H1 (cell line): ENCODE measurements around the gene SEC24B. TPM values are rescaled to one million over a fixed set of nuclear protein-coding genes. Genes with fewer than 3 reads are reported as not detected.

ENCODE experiments used
- CTCF ChIA-PET: fragments of 300-600 bp; sonication (Branson Sonifier 250); formaldehyde crosslinking; loops from one replicate; lab custom pipeline; 2021; ENCODE audit not compliant: partially characterized antibody; lab: Charles Lee
- POLR2A ChIA-PET: fragments of 300-600 bp; sonication (Branson Sonifier 250); formaldehyde crosslinking; loops from one replicate; lab custom pipeline; 2021; ENCODE audit warnings: inconsistent platforms; ENCODE audit not compliant: partially characterized antibody; lab: Charles Lee
- DNase-seq, 2 experiments: peaks; one replicate each; pipeline versions ENCODE4 v3.0.0 to v3.0.0-alpha.2; 2010 to 2022; ENCODE audit warnings: low spot score in 2 of 2, low read depth in 1 of 2, mixed read lengths in 1 of 2
- FAIRE-seq: peaks from 2 replicates; lab custom pipeline; 2011; peaks lifted over from hg19 to GRCh38; lab: Jason Lieb, UNC
- H2AFZ ChIP-seq: 2 replicates; pipeline ENCODE4 v1.8.1; 2012; ENCODE audit warnings: low read length, inconsistent platforms
- H2AK5ac ChIP-seq: 2 replicates; pipeline ENCODE4 v1.6.1; 2013; ENCODE audit warnings: low read depth, low read length
- H2BK120ac ChIP-seq: replicated peaks from 2 replicates; pipeline ENCODE3; 2013; ENCODE audit warnings: low read depth, low read length, inconsistent platforms
- H2BK12ac ChIP-seq: 2 replicates; pipeline ENCODE4 v1.6.1; 2013; ENCODE audit warnings: low read depth, low read length
- H2BK15ac ChIP-seq: 2 replicates; pipeline ENCODE4 v1.6.1; 2013; ENCODE audit warnings: low read length
- H2BK20ac ChIP-seq: 2 replicates; pipeline ENCODE4 v1.6.1; 2013; ENCODE audit warnings: low read length
- H2BK5ac ChIP-seq: 2 replicates; pipeline ENCODE4 v1.6.1; 2013; ENCODE audit warnings: low read depth, low read length
- H3K14ac ChIP-seq: 2 replicates; pipeline ENCODE4 v1.6.1; 2013; ENCODE audit warnings: inconsistent platforms; ENCODE audit not compliant: insufficient read length
- H3K18ac ChIP-seq: 2 replicates; pipeline ENCODE4 v1.6.1; 2013; ENCODE audit warnings: low read length; ENCODE audit errors: extremely low read depth
- H3K23ac ChIP-seq: 2 replicates; pipeline ENCODE4 v1.6.1; 2013; ENCODE audit warnings: inconsistent platforms; ENCODE audit not compliant: insufficient read length
- H3K23me2 ChIP-seq: 2 replicates; pipeline ENCODE4 v1.6.1; 2013; ENCODE audit warnings: low read depth, low read length
- H3K27ac ChIP-seq: 2 replicates; pipeline ENCODE4 v1.6.1; 2011; ENCODE audit warnings: low read depth, low read length, inconsistent platforms
- H3K27me3 ChIP-seq, 4 experiments: replicated peaks in 1 of 4; 1 replicate in 1 of 4; 2 replicates in 3 of 4; pipeline versions ENCODE4 v1.6.1 to v1.8.1; 2011 to 2013; ENCODE audit warnings: low read length in 3 of 4, mild to moderate bottlenecking in 3 of 4, inconsistent platforms in 2 of 4, mixed read lengths in 2 of 4, moderate library complexity in 1 of 4; ENCODE audit not compliant: control insufficient read depth in 3 of 4, insufficient read depth in 3 of 4; ENCODE audit errors: extremely low read depth in 1 of 4
- H3K36me3 ChIP-seq, 4 experiments: 2 replicates each; pipeline versions ENCODE4 v1.6.1 to v1.8.1; 2011 to 2013; ENCODE audit warnings: mild to moderate bottlenecking in 4 of 4, low read length in 3 of 4, moderate library complexity in 2 of 4, control low read depth in 1 of 4, inconsistent platforms in 1 of 4; ENCODE audit not compliant: insufficient read depth in 4 of 4, control insufficient read depth in 2 of 4
- H3K4ac ChIP-seq: replicated peaks from 2 replicates; pipeline ENCODE3; 2013; ENCODE audit warnings: low read length, low read depth, mixed read lengths, inconsistent platforms; ENCODE audit not compliant: insufficient read length
- H3K4me1 ChIP-seq, 4 experiments: replicated peaks in 1 of 4; 1 replicate in 1 of 4; 2 replicates in 3 of 4; pipeline versions ENCODE4 v1.6.1 to v1.8.1; 2011 to 2013; ENCODE audit warnings: low read length in 3 of 4, inconsistent platforms in 2 of 4, mixed read lengths in 1 of 4; ENCODE audit not compliant: insufficient read depth in 4 of 4, control insufficient read depth in 3 of 4
- H3K4me2 ChIP-seq, 2 experiments: 2 replicates each; pipeline versions ENCODE4 v1.6.1 to v1.8.1; 2011 to 2013; ENCODE audit warnings: low read depth in 2 of 2, low read length in 2 of 2, control low read depth in 1 of 2, inconsistent platforms in 1 of 2, mild to moderate bottlenecking in 1 of 2; ENCODE audit not compliant: insufficient read depth in 1 of 2
- H3K4me3 ChIP-seq, 4 experiments: fragments of 200-600, 300-600 bp in 1 of 4; sonication (generic), shearing (Covaris generic), sonication (Bioruptor Twin) in 1 of 4; 2 replicates each; pipeline versions ENCODE4 v1.5.1 to v1.8.1; 2011 to 2016; ENCODE audit warnings: low read length in 4 of 4, low read depth in 3 of 4, control low read depth in 2 of 4, inconsistent platforms in 2 of 4, mild to moderate bottlenecking in 2 of 4, mixed read lengths in 1 of 4, moderate library complexity in 1 of 4; ENCODE audit not compliant: insufficient read depth in 2 of 4; ENCODE audit errors: extremely low read depth in 1 of 4
- H3K56ac ChIP-seq: replicated peaks from 2 replicates; pipeline ENCODE3; 2013; ENCODE audit warnings: low read depth, mild to moderate bottlenecking, mixed read lengths, low read length, inconsistent platforms; ENCODE audit not compliant: insufficient read length
- H3K79me1 ChIP-seq: 2 replicates; pipeline ENCODE4 v1.6.1; 2013; ENCODE audit warnings: low read depth, low read length, control low read depth
- H3K79me2 ChIP-seq, 2 experiments: 2 replicates each; pipeline versions ENCODE4 v1.6.1 to v1.8.1; 2012 to 2013; ENCODE audit warnings: low read length in 2 of 2, mild to moderate bottlenecking in 2 of 2, inconsistent platforms in 1 of 2; ENCODE audit not compliant: insufficient read depth in 2 of 2, control insufficient read depth in 1 of 2
- H3K9ac ChIP-seq, 4 experiments: replicated peaks in 1 of 4; 1 replicate in 1 of 4; 2 replicates in 3 of 4; pipeline versions ENCODE4 v1.6.1 to v1.8.1; 2011 to 2013; ENCODE audit warnings: low read depth in 3 of 4, low read length in 3 of 4, control low read depth in 2 of 4, mild to moderate bottlenecking in 2 of 4, moderate library complexity in 2 of 4, inconsistent platforms in 1 of 4; ENCODE audit errors: extremely low read depth in 1 of 4
- H3K9me3 ChIP-seq, 2 experiments: 2 replicates each; pipeline versions ENCODE4 v1.6.1 to v1.8.1; 2012 to 2013; ENCODE audit warnings: mild to moderate bottlenecking in 2 of 2, moderate library complexity in 2 of 2, control low read depth in 1 of 2, inconsistent platforms in 1 of 2, low read depth in 1 of 2, low read length in 1 of 2, mixed read lengths in 1 of 2; ENCODE audit not compliant: insufficient read depth in 2 of 2
- H4K20me1 ChIP-seq, 2 experiments: replicated peaks in 1 of 2; 2 replicates each; pipeline versions ENCODE3 to v1.8.1; 2011 to 2013; ENCODE audit warnings: inconsistent platforms in 2 of 2, low read length in 2 of 2, mild to moderate bottlenecking in 1 of 2; ENCODE audit not compliant: insufficient read depth in 2 of 2, control insufficient read depth in 1 of 2
- H4K5ac ChIP-seq: 2 replicates; pipeline ENCODE4 v1.6.1; 2013; ENCODE audit warnings: low read length, low read depth, mixed read lengths, inconsistent platforms; ENCODE audit not compliant: insufficient read length
- H4K8ac ChIP-seq: 2 replicates; pipeline ENCODE4 v1.8.0; 2013; ENCODE audit warnings: mild to moderate bottlenecking, moderate library complexity, low read length, inconsistent platforms; ENCODE audit not compliant: insufficient read depth; ENCODE audit errors: extremely low read depth
- H4K91ac ChIP-seq: replicated peaks from 2 replicates; pipeline ENCODE3; 2013; ENCODE audit warnings: low read length, mixed read lengths, inconsistent platforms; ENCODE audit not compliant: insufficient read length
- ASH2L ChIP-seq: fragments of 200-600, 300-600 bp; sonication (generic); IDR thresholded peaks from one replicate; pipeline ENCODE4 v1.7.1; 2017; ENCODE audit warnings: low read length
- JUN ChIP-seq: IDR thresholded peaks from 2 replicates; pipeline ENCODE4 v1.6.1; 2011; ENCODE audit warnings: low read depth, mild to moderate bottlenecking, improper control_type of control experiment, low read length
- RFX5 ChIP-seq: IDR thresholded peaks from 2 replicates; pipeline ENCODE4 v1.6.1; 2011; ENCODE audit warnings: low read depth, low read length, improper control_type of control experiment, borderline replicate concordance
- SIRT6 ChIP-seq: IDR thresholded peaks from one replicate; pipeline ENCODE4 v1.7.1; 2012; ENCODE audit warnings: low read length, inconsistent platforms
- WGBS, 2 experiments: shearing (Covaris generic) in 1 of 2; methylation state at CpG; one replicate each; pipeline versions ENCODE4 v1.1.6 to v1.1.7; 2013 to 2015; ENCODE audit warnings: low lambda C conversion rate in 2 of 2, mixed read lengths in 2 of 2, inconsistent platforms in 1 of 2, low coverage in 1 of 2, missing lambda C conversion rate in 1 of 2; ENCODE audit not compliant: insufficient replicate concordance in 2 of 2, insufficient coverage in 1 of 2, insufficient read length in 1 of 2; ENCODE audit errors: extremely low coverage in 1 of 2, missing lambda C conversion rate in 1 of 2; 5-methylcytosine and 5-hydroxymethylcytosine counted together
- polyA plus RNA-seq, 7 experiments: library from polyadenylated mRNA; depleted of rRNA in 3 of 7; stranded (reverse) in 5 of 7; unstranded in 2 of 7; fragments of >200 nt in 5 of 7; fragments of 200-250 nt in 2 of 7; gene quantifications; 1 replicate in 5 of 7; 2 replicates in 1 of 7; 4 replicates in 1 of 7; pipeline versions ENCODE4 v1.2.1 to v1.2.3, GENCODE V29; 2011 to 2013; ENCODE audit warnings: missing spikeins in 2 of 7, mixed read lengths in 2 of 7
- total RNA-seq: library from RNA; stranded (reverse); fragmentation: NEBNext Ultra II Directional; extraction: Animal tissue kit (Norgen Biotek cat#: 25700); gene quantifications from 2 replicates; pipeline ENCODE4 v1.2.1, GENCODE V29; 2021

SEC24B gene
- total and polyA plus RNA-seq, 2 of the 8 experiments (the other 6 are each of a cell fraction or from before 2014, with no cell fraction given): 25.6 to 30.9 TPM

- Histone ChIP-seq H3K4me3 (no peak overlapping the region), H3K9ac (no peak overlapping the region), H3K18ac (no peak overlapping the region), H3K4me1 (no peaks in the 10 kb centered on the region), H2BK12ac (no peak overlapping the region), H4K20me1 (no peaks in the 10 kb centered on the region), H4K91ac (no peak overlapping the region), H3K4me2 (no peak overlapping the region), H2AFZ (no peak overlapping the region), H2BK5ac (no peak overlapping the region), H3K27ac (no peak overlapping the region), H3K23ac (no peak overlapping the region), H2AK5ac (no peak overlapping the region), H2BK20ac (no peak overlapping the region), H3K79me2 (no peaks in the 10 kb centered on the region), H3K23me2 (no peaks in the 10 kb centered on the region), H4K8ac (no peak overlapping the region), H2BK15ac (no peak overlapping the region), H3K56ac (no peak overlapping the region), H2BK120ac (no peak overlapping the region), H3K79me1 (no peaks in the 10 kb centered on the region), H3K4ac (no peak overlapping the region), H3K36me3 (no peaks in the 10 kb centered on the region; a peak in 1 of 8 replicates), H4K5ac (no peak overlapping the region), H3K14ac (no peak overlapping the region), H3K27me3 (no peaks in the 10 kb centered on the region), H3K9me3 (peaks cover 0 to 2% of the 10 kb centered on the region in 2 experiments; a peak in 1 of 4 replicates)
- ChIA-PET CTCF (interaction anchor here (1.3 kb wide), 1 partner anchor 10 kb away, joined by 3 read pairs; no protein-coding TSS in a partner anchor), POLR2A (interaction anchor here (1.2 kb wide), 1 partner anchor 10 kb away, joined by 3 read pairs; no protein-coding TSS in a partner anchor)
- WGBS, 2 experiments: 96% methylated on average over 6 of the region's 6 CpGs; no CpG with 5 or more reads in 1 of the 2 experiments
- FAIRE-seq (no peak), DNase-seq (no peak)
- TF ChIP-seq JUN (no peak), ASH2L (no peak), RFX5 (no peak), SIRT6 (no peak)
Measured at GRCh38 chr4:109552237-109552636, 118.6 kb downstream of the SEC24B start.
